ENCODE data around the gene TMC7. TPM values are rescaled to one million over a fixed set of nuclear protein-coding genes. Genes with fewer than 3 reads are reported as not detected.

The TMC7 gene
- total RNA-seq, 1 experiment from 2014 or later: not detected

DNA sequence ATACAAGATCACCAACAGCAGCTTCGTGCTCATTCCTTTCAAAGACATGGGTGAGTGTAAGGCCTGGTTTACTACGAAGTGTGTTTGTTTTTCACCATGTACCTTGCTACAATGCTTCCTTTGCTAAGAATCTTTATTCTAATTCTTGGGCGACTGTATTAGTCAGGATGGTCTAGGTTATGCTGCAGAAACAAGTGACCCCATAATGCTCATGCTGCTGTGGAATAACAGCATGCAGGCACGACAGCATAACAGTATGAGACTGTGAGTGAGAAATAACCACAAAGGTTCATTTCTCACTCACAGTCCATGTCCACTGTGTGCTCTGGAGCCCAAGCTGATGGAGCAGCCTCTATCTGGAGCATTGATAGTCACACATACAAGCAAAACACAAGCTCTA, 38.0 kb downstream of the TMC7 start:
- no peaks in the 10 kb centered on the region for H3K9me3 ChIP-seq (ENCODE audit: low read length)
- no peak overlapping the region for H3K4me2 ChIP-seq (ENCODE audit: low read depth, low read length, poor library complexity, severe bottlenecking)
- no peaks in the 10 kb centered on the region for H4K20me1 ChIP-seq (ENCODE audit: insufficient read depth, low read depth, low read length)
- H3K36me3 ChIP-seq (ENCODE audit: insufficient read depth, low read length): no peaks in the 10 kb centered on the region
- H2AFZ ChIP-seq (ENCODE audit: low read length): no peak overlapping the region
- no peaks in the 10 kb centered on the region for H3K9me2 ChIP-seq (replicated peaks; ENCODE audit: insufficient read depth, low read length)
- no peak for DNase-seq
- H3K4me1 ChIP-seq (ENCODE audit: low read length): no peaks in the 10 kb centered on the region
- no peaks in the 10 kb centered on the region for H3K27me3 ChIP-seq (ENCODE audit: low read length)
- H3K9ac ChIP-seq (ENCODE audit: low read length): no peak overlapping the region
- H3K4me3 ChIP-seq (ENCODE audit: low read length): no peak overlapping the region
- no peak overlapping the region for H3K27ac ChIP-seq (ENCODE audit: low read length)
- no peaks in the 10 kb centered on the region for H3K79me2 ChIP-seq (ENCODE audit: low read length)

DNA sequence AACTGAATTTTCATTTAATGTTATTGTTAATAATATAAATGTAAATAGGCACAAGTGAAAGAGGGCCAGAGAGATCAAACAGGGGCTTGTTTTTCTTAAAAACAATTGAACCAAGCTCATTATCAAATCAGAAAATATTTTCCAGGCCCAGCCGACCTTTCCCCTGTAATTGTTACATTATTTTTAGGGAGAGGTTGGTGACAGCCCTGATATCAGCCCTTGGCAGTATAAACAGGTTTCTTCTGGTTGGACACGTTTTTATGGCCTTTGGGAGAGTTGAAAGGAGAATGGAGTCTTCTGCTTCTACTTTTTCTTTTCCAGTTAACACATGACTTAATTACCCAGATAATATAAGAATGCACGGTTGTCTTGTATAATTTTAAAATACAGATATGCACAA, 43.7 kb downstream of the TMC7 start:
- H3K27ac ChIP-seq (ENCODE audit: low read length): no peak overlapping the region
- H3K27me3 ChIP-seq (ENCODE audit: low read length): no peaks in the 10 kb centered on the region
- no peak overlapping the region for H2AFZ ChIP-seq (ENCODE audit: low read length)
- H3K36me3 ChIP-seq (ENCODE audit: insufficient read depth, low read length): no peaks in the 10 kb centered on the region
- no peak for DNase-seq
- H4K20me1 ChIP-seq (ENCODE audit: insufficient read depth, low read depth, low read length): no peaks in the 10 kb centered on the region
- H3K9me3 ChIP-seq (ENCODE audit: low read length): no peaks in the 10 kb centered on the region
- no peak overlapping the region for H3K4me2 ChIP-seq (ENCODE audit: low read depth, low read length, poor library complexity, severe bottlenecking)
- no peak overlapping the region for H3K9ac ChIP-seq (ENCODE audit: low read length)
- no peaks in the 10 kb centered on the region for H3K4me1 ChIP-seq (ENCODE audit: low read length)
- no peak overlapping the region for H3K4me3 ChIP-seq (ENCODE audit: low read length)
- no peaks in the 10 kb centered on the region for H3K9me2 ChIP-seq (replicated peaks; ENCODE audit: insufficient read depth, low read length)
- H3K79me2 ChIP-seq (ENCODE audit: low read length): no peaks in the 10 kb centered on the region

DNA sequence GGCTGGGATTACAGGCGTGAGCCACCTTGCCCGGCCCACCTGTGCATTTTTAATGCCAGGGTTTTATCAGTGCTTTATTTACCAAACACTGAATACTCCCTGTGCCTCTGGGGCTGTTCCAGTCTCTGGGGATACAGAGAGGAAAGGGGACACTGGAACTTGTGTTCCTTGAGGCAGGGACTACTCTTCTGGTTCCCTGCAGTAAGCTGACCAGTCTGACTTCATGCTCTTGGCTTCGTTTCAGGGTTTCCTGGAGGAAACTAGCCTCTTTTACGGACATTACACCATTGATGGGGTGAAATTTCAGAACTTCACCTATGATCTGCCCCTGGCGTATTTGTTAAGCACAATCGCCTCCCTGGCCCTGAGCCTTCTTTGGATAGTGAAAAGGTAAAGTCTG, 46.2 kb downstream of the TMC7 start:
- DNase-seq: no peak
- Histone ChIP-seq H3K27ac (ENCODE audit: low read length) (no peak overlapping the region), H2AFZ (ENCODE audit: low read length) (no peak overlapping the region), H3K4me3 (ENCODE audit: low read length) (no peak overlapping the region), H3K27me3 (ENCODE audit: low read length) (no peaks in the 10 kb centered on the region), H3K79me2 (ENCODE audit: low read length) (no peaks in the 10 kb centered on the region), H3K9me3 (ENCODE audit: low read length) (no peaks in the 10 kb centered on the region), H3K36me3 (ENCODE audit: insufficient read depth, low read length) (no peaks in the 10 kb centered on the region), H4K20me1 (ENCODE audit: insufficient read depth, low read depth, low read length) (no peaks in the 10 kb centered on the region), H3K9me2 (replicated peaks; ENCODE audit: insufficient read depth, low read length) (no peaks in the 10 kb centered on the region), H3K9ac (ENCODE audit: low read length) (no peak overlapping the region), H3K4me2 (ENCODE audit: low read depth, low read length, poor library complexity, severe bottlenecking) (no peak overlapping the region), H3K4me1 (ENCODE audit: low read length) (no peaks in the 10 kb centered on the region)

DNA sequence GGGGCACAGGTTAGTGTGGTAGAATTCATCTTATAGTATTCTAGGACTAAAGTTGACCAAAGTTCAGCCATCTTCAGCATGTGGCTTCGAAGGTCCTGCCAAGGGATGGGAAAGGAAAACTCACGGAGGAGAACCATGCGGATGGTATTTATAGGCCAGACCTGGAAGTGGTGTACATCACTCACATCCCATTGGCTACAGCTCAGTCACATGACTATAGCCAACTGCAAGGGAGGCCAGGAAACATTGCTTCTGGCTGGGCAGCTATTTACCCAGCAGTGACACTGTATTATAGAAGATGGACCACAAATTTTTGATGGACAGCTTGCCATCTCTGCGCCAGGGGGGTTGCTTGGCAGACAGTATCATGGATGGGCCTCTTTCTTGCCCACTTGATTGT, 48.0 kb downstream of the TMC7 start:
- DNase-seq: no peak
- H3K9ac ChIP-seq (ENCODE audit: low read length): no peak overlapping the region

DNA sequence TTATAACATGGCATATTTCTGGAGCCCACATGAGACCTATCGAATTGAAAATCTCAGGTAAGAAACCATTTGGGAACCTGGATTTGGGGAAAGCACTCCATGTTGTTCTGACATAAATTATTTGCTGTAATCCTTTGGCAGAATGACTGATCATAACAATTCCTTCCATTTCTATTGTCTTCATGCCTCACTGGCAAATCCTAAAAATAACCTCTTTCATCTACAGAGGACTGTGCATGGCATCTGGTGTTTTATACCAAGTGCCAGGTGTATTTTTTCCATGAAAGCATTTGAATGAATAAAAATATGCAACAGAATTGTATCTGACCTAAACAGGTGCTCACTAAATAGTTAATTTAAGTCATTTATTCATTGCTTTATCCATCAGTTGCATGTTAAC, 50.0 kb downstream of the TMC7 start:
- Histone ChIP-seq H3K9me2 (replicated peaks; ENCODE audit: insufficient read depth, low read length) (no peaks in the 10 kb centered on the region), H3K36me3 (ENCODE audit: insufficient read depth, low read length) (no peaks in the 10 kb centered on the region), H3K4me3 (ENCODE audit: low read length) (no peak overlapping the region), H3K27ac (ENCODE audit: low read length) (no peak overlapping the region), H2AFZ (ENCODE audit: low read length) (no peak overlapping the region), H3K4me2 (ENCODE audit: low read depth, low read length, poor library complexity, severe bottlenecking) (no peak overlapping the region), H3K9me3 (ENCODE audit: low read length) (no peaks in the 10 kb centered on the region), H3K9ac (ENCODE audit: low read length) (no peak overlapping the region), H3K27me3 (ENCODE audit: low read length) (no peaks in the 10 kb centered on the region), H4K20me1 (ENCODE audit: insufficient read depth, low read depth, low read length) (no peaks in the 10 kb centered on the region), H3K4me1 (ENCODE audit: low read length) (no peaks in the 10 kb centered on the region), H3K79me2 (ENCODE audit: low read length) (no peaks in the 10 kb centered on the region)
- DNase-seq: no peak

More for the DNA sequence above, 48.0 kb downstream of the TMC7 start:
- Histone ChIP-seq H3K9me3 (ENCODE audit: low read length) (no peaks in the 10 kb centered on the region), H3K36me3 (ENCODE audit: insufficient read depth, low read length) (no peaks in the 10 kb centered on the region), H3K79me2 (ENCODE audit: low read length) (no peaks in the 10 kb centered on the region), H4K20me1 (ENCODE audit: insufficient read depth, low read depth, low read length) (no peaks in the 10 kb centered on the region), H3K4me1 (ENCODE audit: low read length) (no peaks in the 10 kb centered on the region), H3K27me3 (ENCODE audit: low read length) (no peaks in the 10 kb centered on the region), H3K4me2 (ENCODE audit: low read depth, low read length, poor library complexity, severe bottlenecking) (no peak overlapping the region), H3K9me2 (replicated peaks; ENCODE audit: insufficient read depth, low read length) (no peaks in the 10 kb centered on the region), H3K27ac (ENCODE audit: low read length) (no peak overlapping the region), H2AFZ (ENCODE audit: low read length) (no peak overlapping the region), H3K4me3 (ENCODE audit: low read length) (no peak overlapping the region)

DNA sequence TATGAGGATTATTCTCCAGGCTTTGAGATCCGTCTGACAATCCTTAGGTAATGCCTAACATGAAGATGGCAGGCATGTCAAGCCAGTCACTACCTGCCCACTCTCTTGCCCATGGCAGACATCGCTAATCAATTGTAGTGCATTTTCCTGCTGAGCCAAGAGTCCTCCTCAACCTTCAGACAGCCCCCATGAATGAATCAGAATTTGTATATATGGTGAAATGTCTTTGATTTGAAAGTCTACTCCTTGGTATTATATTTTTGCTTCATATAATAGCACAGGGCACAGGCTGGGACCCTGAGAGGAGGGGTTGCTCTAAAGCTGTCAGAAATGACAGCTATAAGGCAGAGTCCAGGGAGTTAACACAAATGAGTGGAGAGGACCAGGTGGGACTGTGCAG, 56.7 kb downstream of the TMC7 start:
- Histone ChIP-seq H3K4me1 (ENCODE audit: low read length) (no peaks in the 10 kb centered on the region), H3K27me3 (ENCODE audit: low read length) (no peaks in the 10 kb centered on the region), H3K9me2 (replicated peaks; ENCODE audit: insufficient read depth, low read length) (no peaks in the 10 kb centered on the region), H3K36me3 (ENCODE audit: insufficient read depth, low read length) (no peaks in the 10 kb centered on the region), H3K4me3 (ENCODE audit: low read length) (no peak overlapping the region), H3K9ac (ENCODE audit: low read length) (no peak overlapping the region), H4K20me1 (ENCODE audit: insufficient read depth, low read depth, low read length) (no peaks in the 10 kb centered on the region), H3K9me3 (ENCODE audit: low read length) (no peaks in the 10 kb centered on the region), H3K4me2 (ENCODE audit: low read depth, low read length, poor library complexity, severe bottlenecking) (no peak overlapping the region), H3K27ac (ENCODE audit: low read length) (no peak overlapping the region), H3K79me2 (ENCODE audit: low read length) (no peaks in the 10 kb centered on the region), H2AFZ (ENCODE audit: low read length) (no peak overlapping the region)
- no peak for DNase-seq

DNA sequence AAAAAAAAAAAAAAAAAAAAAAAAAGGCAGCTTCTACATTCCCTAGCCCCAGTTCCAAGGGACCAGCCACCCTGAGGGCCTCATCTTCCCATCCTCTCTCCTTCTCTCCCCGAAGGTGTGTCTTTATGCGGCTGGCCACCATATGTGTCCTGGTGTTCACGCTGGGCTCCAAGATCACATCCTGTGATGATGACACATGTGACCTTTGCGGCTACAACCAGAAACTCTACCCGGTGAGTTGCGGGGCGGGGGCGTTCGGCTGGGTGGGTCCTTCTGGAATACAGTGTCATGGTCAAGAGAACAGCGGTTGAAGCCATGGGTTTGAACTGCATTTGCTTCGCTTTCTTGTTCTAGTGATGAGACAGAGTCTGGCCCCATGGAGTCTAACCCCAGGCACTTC, 61.0 kb downstream of the TMC7 start:
- no peaks in the 10 kb centered on the region for H3K9me2 ChIP-seq (replicated peaks; ENCODE audit: insufficient read depth, low read length)
- H3K9ac ChIP-seq (ENCODE audit: low read length): no peak overlapping the region
- H4K20me1 ChIP-seq (ENCODE audit: insufficient read depth, low read depth, low read length): no peaks in the 10 kb centered on the region
- H3K27me3 ChIP-seq (ENCODE audit: low read length): no peaks in the 10 kb centered on the region
- no peaks in the 10 kb centered on the region for H3K36me3 ChIP-seq (ENCODE audit: insufficient read depth, low read length)
- H3K9me3 ChIP-seq (ENCODE audit: low read length): no peaks in the 10 kb centered on the region
- no peak overlapping the region for H3K4me2 ChIP-seq (ENCODE audit: low read depth, low read length, poor library complexity, severe bottlenecking)
- H2AFZ ChIP-seq (ENCODE audit: low read length): no peak overlapping the region
- DNase-seq: no peak
- no peaks in the 10 kb centered on the region for H3K79me2 ChIP-seq (ENCODE audit: low read length)
- no peaks in the 10 kb centered on the region for H3K4me1 ChIP-seq (ENCODE audit: low read length)
- no peak overlapping the region for H3K27ac ChIP-seq (ENCODE audit: low read length)
- no peak overlapping the region for H3K4me3 ChIP-seq (ENCODE audit: low read length)

DNA sequence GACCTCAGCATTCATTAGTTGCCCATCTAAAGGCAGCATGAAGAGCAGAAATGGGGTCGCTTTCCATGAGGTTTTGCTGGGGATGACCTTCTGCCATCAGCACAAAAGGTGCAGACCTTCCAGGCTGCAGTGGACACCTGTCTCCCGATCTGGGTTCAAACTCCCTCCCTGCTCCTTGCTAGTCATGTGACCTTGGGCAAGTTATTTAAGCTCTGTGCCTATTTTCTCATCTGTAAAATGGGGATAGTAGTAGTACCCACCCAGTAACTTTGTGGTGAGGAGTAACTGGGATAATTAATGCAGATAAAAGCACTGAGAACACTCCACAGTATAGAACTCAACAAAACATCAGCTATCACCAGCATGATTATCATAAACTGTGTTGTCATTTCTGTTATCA, 62.3 kb downstream of the TMC7 start:
- Histone ChIP-seq H3K79me2 (ENCODE audit: low read length) (no peaks in the 10 kb centered on the region), H3K4me2 (ENCODE audit: low read depth, low read length, poor library complexity, severe bottlenecking) (no peak overlapping the region), H3K9me2 (replicated peaks; ENCODE audit: insufficient read depth, low read length) (no peaks in the 10 kb centered on the region), H3K9ac (ENCODE audit: low read length) (no peak overlapping the region), H3K27ac (ENCODE audit: low read length) (no peak overlapping the region), H3K27me3 (ENCODE audit: low read length) (no peaks in the 10 kb centered on the region), H3K9me3 (ENCODE audit: low read length) (no peaks in the 10 kb centered on the region), H3K36me3 (ENCODE audit: insufficient read depth, low read length) (no peaks in the 10 kb centered on the region), H2AFZ (ENCODE audit: low read length) (no peak overlapping the region), H3K4me1 (ENCODE audit: low read length) (no peaks in the 10 kb centered on the region), H3K4me3 (ENCODE audit: low read length) (no peak overlapping the region), H4K20me1 (ENCODE audit: insufficient read depth, low read depth, low read length) (no peaks in the 10 kb centered on the region)
- DNase-seq: no peak

DNA sequence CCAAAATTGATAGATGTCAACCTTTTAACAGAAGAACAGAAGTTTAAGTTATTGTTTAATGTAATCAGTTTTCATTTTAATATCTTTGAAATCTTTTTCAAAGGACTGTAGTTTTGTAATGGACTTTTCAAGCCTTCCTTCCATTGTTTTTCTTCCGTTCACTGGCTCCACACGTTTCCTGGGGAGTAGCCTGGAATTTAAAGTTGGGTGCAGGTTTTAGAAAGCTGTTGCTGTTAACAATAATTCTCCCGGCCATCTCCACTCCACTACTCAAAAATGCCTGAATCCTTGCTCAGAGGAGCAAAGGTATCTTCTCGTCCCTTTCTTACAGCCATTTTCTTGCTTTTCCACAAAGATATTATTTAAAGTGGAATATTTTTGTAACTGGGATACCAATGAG, 79.0 kb downstream of the TMC7 start:
- Histone ChIP-seq H3K9me3 (ENCODE audit: low read length) (no peaks in the 10 kb centered on the region), H3K4me2 (ENCODE audit: low read depth, low read length, poor library complexity, severe bottlenecking) (no peak overlapping the region), H3K4me1 (ENCODE audit: low read length) (no peaks in the 10 kb centered on the region), H3K27me3 (ENCODE audit: low read length) (no peaks in the 10 kb centered on the region), H3K9me2 (replicated peaks; ENCODE audit: insufficient read depth, low read length) (no peaks in the 10 kb centered on the region), H3K79me2 (ENCODE audit: low read length) (no peaks in the 10 kb centered on the region), H3K27ac (ENCODE audit: low read length) (no peak overlapping the region), H3K4me3 (ENCODE audit: low read length) (no peak overlapping the region), H3K9ac (ENCODE audit: low read length) (no peak overlapping the region), H2AFZ (ENCODE audit: low read length) (0 out of 2 replicates have a peak overlapping the region, but pooled peaks have one; percentile 62), H3K36me3 (ENCODE audit: insufficient read depth, low read length) (no peaks in the 10 kb centered on the region), H4K20me1 (ENCODE audit: insufficient read depth, low read depth, low read length) (no peaks in the 10 kb centered on the region)
- no peak for DNase-seq
